ENCODE results near the gene NKPD1. TPM values are rescaled to one million over a fixed set of nuclear protein-coding genes. Genes with fewer than 3 reads are reported as not detected.

The NKPD1 gene
- total and polyA plus RNA-seq, 8 donors = 0.08 to 0.24 (median 0.17) TPM; not detected in 2

DNA sequence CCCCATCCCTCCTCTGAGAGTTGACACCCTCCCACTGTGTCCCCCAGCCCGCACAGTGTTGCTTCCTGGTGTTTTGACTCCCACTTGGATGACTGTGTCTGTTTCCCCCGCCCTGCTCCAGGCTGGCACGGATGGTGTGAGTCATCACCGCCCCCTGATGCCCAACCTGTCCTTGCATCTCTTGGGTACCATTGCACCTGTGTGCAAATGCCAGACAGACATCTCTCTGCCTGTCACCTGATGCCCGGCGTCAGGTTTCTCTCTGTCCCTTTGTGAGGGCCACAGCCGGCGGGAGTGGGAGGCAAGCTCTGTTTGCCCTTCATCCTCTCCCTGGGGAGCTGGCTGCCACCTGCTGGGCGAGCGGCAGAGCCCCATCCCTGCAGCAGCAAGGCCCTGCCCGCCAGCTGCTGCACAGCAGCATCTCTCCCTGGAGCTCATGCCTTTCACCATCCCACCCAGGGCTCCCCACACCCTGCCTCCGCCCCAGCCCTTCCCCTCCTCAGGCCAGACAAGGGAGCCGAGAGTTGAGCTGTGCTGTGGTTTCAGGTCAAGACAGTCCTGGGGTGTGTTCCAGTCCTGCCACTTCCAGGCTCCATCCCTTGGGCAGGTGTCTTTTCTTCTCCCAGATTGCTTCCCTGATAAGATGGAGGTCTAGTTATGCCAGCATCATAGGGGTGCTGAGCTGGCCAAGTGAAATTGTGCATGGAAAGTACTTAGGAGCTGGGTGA is 29.7 kb downstream of the NKPD1 start:
- TF ChIP-seq, protein P1, sequence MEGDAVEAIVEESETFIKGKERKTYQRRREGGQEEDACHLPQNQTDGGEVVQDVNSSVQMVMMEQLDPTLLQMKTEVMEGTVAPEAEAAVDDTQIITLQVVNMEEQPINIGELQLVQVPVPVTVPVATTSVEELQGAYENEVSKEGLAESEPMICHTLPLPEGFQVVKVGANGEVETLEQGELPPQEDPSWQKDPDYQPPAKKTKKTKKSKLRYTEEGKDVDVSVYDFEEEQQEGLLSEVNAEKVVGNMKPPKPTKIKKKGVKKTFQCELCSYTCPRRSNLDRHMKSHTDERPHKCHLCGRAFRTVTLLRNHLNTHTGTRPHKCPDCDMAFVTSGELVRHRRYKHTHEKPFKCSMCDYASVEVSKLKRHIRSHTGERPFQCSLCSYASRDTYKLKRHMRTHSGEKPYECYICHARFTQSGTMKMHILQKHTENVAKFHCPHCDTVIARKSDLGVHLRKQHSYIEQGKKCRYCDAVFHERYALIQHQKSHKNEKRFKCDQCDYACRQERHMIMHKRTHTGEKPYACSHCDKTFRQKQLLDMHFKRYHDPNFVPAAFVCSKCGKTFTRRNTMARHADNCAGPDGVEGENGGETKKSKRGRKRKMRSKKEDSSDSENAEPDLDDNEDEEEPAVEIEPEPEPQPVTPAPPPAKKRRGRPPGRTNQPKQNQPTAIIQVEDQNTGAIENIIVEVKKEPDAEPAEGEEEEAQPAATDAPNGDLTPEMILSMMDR (IDR thresholded peaks at IDR 0.05) = no peak
- Histone ChIP-seq H3K4me3 (no peak overlapping the region), H3K27me3 (no peaks in the 10 kb centered on the region), H3K9me3 (no peaks in the 10 kb centered on the region), H3K4me1 (no peaks in the 10 kb centered on the region), H3K27ac (no peak overlapping the region), H3K36me3 (peaks cover 0 to 5% of the 10 kb centered on the region in 2 donors)
- ATAC-seq (peak; percentile 7), DNase-seq (no peak)
- intact Hi-C loops (cut with DNase I) = no loop called here

DNA sequence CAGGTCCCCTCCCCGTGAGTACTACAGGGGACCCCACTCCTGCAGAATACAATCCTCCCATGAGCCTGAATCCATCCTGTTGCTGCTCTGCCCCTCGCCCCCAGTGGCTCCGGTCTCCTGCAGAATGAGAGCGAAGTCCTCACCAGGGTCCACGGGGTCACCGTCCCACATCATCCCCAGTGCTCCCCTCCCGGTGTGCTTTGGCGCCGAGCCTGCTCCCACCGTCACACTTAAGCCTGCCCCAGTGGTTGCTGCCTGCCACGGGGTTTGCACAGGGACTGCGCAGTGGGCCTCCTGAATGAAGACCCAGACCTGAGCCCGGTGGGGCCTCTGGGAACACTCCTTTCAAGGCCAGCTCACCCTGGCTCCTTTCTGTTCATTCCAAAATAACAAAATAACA is 30.5 kb downstream of the NKPD1 start:
- Histone ChIP-seq H3K36me3 (peaks cover 0 to 5% of the 10 kb centered on the region in 2 donors), H3K4me1 (peaks cover 0 to 4% of the 10 kb centered on the region in 2 donors), H3K4me3 (no peak overlapping the region), H3K9me3 (no peaks in the 10 kb centered on the region), H3K27me3 (no peaks in the 10 kb centered on the region), H3K27ac (no peak overlapping the region)
- TF ChIP-seq, protein P1 (IDR thresholded peaks at IDR 0.05) = no peak
- ATAC-seq = no peak
- intact Hi-C loops (cut with DNase I) = no loop called here
- no peak for DNase-seq

DNA sequence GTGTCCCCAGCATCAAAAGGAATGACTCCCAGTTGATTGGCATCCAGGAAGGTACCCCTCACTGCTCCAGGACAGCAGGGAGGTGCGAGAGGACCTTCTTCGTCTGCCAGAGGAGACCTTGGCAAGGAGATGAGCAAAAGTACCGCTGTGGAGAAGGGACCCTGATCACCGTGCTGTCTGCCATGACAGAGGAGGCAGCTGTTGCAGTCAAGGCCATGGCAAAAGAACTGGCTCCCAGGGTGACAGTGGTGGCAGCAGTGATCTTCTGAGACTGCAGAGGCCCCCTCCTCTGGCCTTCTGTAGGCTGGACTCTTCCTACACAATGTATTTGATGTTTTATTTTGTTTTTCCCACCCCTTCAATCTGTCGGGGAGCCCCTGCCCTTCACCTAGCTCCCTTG is 32.0 kb downstream of the NKPD1 start:
- peaks cover 0 to 4% of the 10 kb centered on the region in 2 donors for H3K4me1 ChIP-seq
- ATAC-seq = no peak
- intact Hi-C loops (cut with DNase I) = no loop called here
- H3K9me3 ChIP-seq = no peaks in the 10 kb centered on the region
- no peaks in the 10 kb centered on the region for H3K27me3 ChIP-seq
- TF ChIP-seq, protein P1 (IDR thresholded peaks at IDR 0.05) = no peak
- H3K27ac ChIP-seq = no peak overlapping the region
- DNase-seq = no peak
- peaks cover 0 to 5% of the 10 kb centered on the region in 2 donors for H3K36me3 ChIP-seq
- H3K4me3 ChIP-seq = no peak overlapping the region

- no peak overlapping the region for H3K4me3 ChIP-seq
- no peak for ATAC-seq
- no peak for DNase-seq
- no peaks in the 10 kb centered on the region for H3K9me3 ChIP-seq
- peaks cover 0 to 5% of the 10 kb centered on the region in 2 donors for H3K36me3 ChIP-seq
- H3K27me3 ChIP-seq = no peaks in the 10 kb centered on the region
- intact Hi-C loops (cut with DNase I) = no loop called here
- peaks cover 0 to 4% of the 10 kb centered on the region in 2 donors for H3K4me1 ChIP-seq
- H3K27ac ChIP-seq = no peak overlapping the region
- TF ChIP-seq, protein P1 (IDR thresholded peaks at IDR 0.05) = no peak
These were observed 32.6 kb downstream of the NKPD1 start for GRCh38 chr19:45128146-45128545.

DNA sequence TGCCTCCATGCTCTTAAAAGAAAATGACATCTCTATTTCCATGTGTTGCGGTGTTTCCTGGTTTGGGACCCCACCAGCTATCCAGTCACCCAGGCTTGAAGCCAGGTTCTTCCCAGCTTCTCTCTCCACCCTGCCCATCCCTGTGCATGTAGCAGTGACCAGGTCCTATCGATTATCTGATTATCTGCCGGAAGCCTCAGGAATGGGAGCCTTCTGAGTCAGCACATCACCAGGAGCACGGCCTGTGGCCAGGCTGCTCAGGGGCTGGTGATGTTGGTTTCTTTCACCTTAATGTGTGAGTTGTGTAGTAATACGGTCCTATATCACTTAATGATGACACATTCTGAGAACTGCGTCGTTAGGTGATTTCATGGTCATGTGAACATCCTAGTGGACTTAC is 34.1 kb downstream of the NKPD1 start:
- no peaks in the 10 kb centered on the region for H3K27me3 ChIP-seq
- no peak overlapping the region for H3K27ac ChIP-seq
- H3K9me3 ChIP-seq = no peaks in the 10 kb centered on the region
- H3K4me3 ChIP-seq = no peak overlapping the region
- peaks cover 0 to 6% of the 10 kb centered on the region in 2 donors for H3K4me1 ChIP-seq
- DNase-seq (no peak), ATAC-seq (no peak)
- TF ChIP-seq, protein P1 (IDR thresholded peaks at IDR 0.05) = no peak
- peaks cover 0 to 5% of the 10 kb centered on the region in 2 donors for H3K36me3 ChIP-seq
- intact Hi-C loops (cut with DNase I) = no loop called here

All from left lung (tissue), 10 donors.